ENCODE measurements around the gene MBD6.
"Not testable (repeated sequence)": the region's sequence is repeated elsewhere in the genome, so short reads cannot be mapped to it uniquely, and the experiment has no call there.

The MBD6 gene

GRCh38 chr12:57568838-57569237, 46.2 kb downstream of the MBD6 start:
- H3K9me3 ChIP-seq (ENCODE audit: control insufficient read depth, insufficient read depth, low read length): no peaks in the 10 kb centered on the region
- H3K36me3 ChIP-seq (ENCODE audit: insufficient read depth, low read length): no peaks in the 10 kb centered on the region; the same call in 1 of the 2 replicates
- H3K9ac ChIP-seq (ENCODE audit: low read depth, low read length): no peak overlapping the region
- no peaks in the 10 kb centered on the region for H3K4me1 ChIP-seq (ENCODE audit: insufficient read depth, low read length)

GRCh38 chr12:57569858-57570257, 47.2 kb downstream of the MBD6 start:
- H3K9ac ChIP-seq (ENCODE audit: low read depth, low read length): no peak overlapping the region
- H3K36me3 ChIP-seq (ENCODE audit: insufficient read depth, low read length): no peaks in the 10 kb centered on the region; the same call in 1 of the 2 replicates
- H3K9me3 ChIP-seq (ENCODE audit: control insufficient read depth, insufficient read depth, low read length): no peaks in the 10 kb centered on the region
- no peaks in the 10 kb centered on the region for H3K4me1 ChIP-seq (ENCODE audit: insufficient read depth, low read length)

GRCh38 chr12:57570438-57570837, 47.8 kb downstream of the MBD6 start:
- not testable (repeated sequence) for H3K9me3 ChIP-seq (ENCODE audit: control insufficient read depth, insufficient read depth, low read length); H3K4me1 ChIP-seq (ENCODE audit: insufficient read depth, low read length); H3K9ac ChIP-seq (ENCODE audit: low read depth, low read length); H3K36me3 ChIP-seq (ENCODE audit: insufficient read depth, low read length)

- Histone ChIP-seq H3K9me3 (ENCODE audit: control insufficient read depth, insufficient read depth, low read length) (no peaks in the 10 kb centered on the region), H3K36me3 (ENCODE audit: insufficient read depth, low read length) (no peaks in the 10 kb centered on the region; the same call in 1 of the 2 replicates), H3K4me1 (ENCODE audit: insufficient read depth, low read length) (no peaks in the 10 kb centered on the region), H3K9ac (ENCODE audit: low read depth, low read length) (no peak overlapping the region)
These were observed 49.5 kb downstream of the MBD6 start for GRCh38 chr12:57571926-57572762.

GRCh38 chr12:57574795-57575194, 52.2 kb downstream of the MBD6 start:
- Histone ChIP-seq H3K4me1 (ENCODE audit: insufficient read depth, low read length) (no peaks in the 10 kb centered on the region), H3K36me3 (ENCODE audit: insufficient read depth, low read length) (no peaks in the 10 kb centered on the region; the same call in 1 of the 2 replicates), H3K9me3 (ENCODE audit: control insufficient read depth, insufficient read depth, low read length) (no peaks in the 10 kb centered on the region), H3K9ac (ENCODE audit: low read depth, low read length) (no peak overlapping the region)

GRCh38 chr12:57575771-57576612, 53.4 kb downstream of the MBD6 start:
- Histone ChIP-seq H3K9me3 (ENCODE audit: control insufficient read depth, insufficient read depth, low read length) (no peaks in the 10 kb centered on the region), H3K36me3 (ENCODE audit: insufficient read depth, low read length) (no peaks in the 10 kb centered on the region; the same call in 1 of the 2 replicates), H3K9ac (ENCODE audit: low read depth, low read length) (no peak overlapping the region), H3K4me1 (ENCODE audit: insufficient read depth, low read length) (no peaks in the 10 kb centered on the region)

GRCh38 chr12:57576613-57577160, 54.1 kb downstream of the MBD6 start:
- no peaks in the 10 kb centered on the region; the same call in 1 of the 2 replicates for H3K36me3 ChIP-seq (ENCODE audit: insufficient read depth, low read length)
- H3K9me3 ChIP-seq (ENCODE audit: control insufficient read depth, insufficient read depth, low read length): no peaks in the 10 kb centered on the region
- no peaks in the 10 kb centered on the region for H3K4me1 ChIP-seq (ENCODE audit: insufficient read depth, low read length)
- H3K9ac ChIP-seq (ENCODE audit: low read depth, low read length): no peak overlapping the region

GRCh38 chr12:57577981-57578758, 55.5 kb downstream of the MBD6 start:
- H3K9ac ChIP-seq (ENCODE audit: low read depth, low read length): no peak overlapping the region
- no peaks in the 10 kb centered on the region for H3K9me3 ChIP-seq (ENCODE audit: control insufficient read depth, insufficient read depth, low read length)
- no peaks in the 10 kb centered on the region; the same call in 1 of the 2 replicates for H3K36me3 ChIP-seq (ENCODE audit: insufficient read depth, low read length)
- no peaks in the 10 kb centered on the region for H3K4me1 ChIP-seq (ENCODE audit: insufficient read depth, low read length)

DNA sequence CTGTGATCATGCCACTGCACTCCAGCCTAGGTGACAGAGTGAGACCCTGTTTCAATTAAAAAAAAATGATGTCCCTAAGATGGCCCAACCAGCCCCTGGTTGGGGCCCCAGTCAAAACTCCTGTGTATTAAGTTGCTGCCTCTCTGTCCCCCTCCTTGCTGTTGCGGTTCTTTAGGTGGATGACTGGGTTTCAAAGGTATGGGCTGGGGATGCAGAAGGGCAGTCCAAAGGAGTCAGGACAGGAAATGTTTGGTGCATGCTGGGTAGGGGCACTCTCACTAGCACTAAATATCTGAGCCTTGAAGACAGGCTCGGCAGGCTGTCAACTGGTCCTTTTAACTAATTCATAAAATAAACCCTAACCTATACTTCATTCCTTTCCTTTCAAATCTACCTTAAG, 56.4 kb downstream of the MBD6 start:
- H3K9ac ChIP-seq (ENCODE audit: low read depth, low read length): no peak overlapping the region
- H3K9me3 ChIP-seq (ENCODE audit: control insufficient read depth, insufficient read depth, low read length): no peaks in the 10 kb centered on the region
- H3K36me3 ChIP-seq (ENCODE audit: insufficient read depth, low read length): no peaks in the 10 kb centered on the region; the same call in 1 of the 2 replicates
- H3K4me1 ChIP-seq (ENCODE audit: insufficient read depth, low read length): no peaks in the 10 kb centered on the region

Measured in ES-I3 (cell line).